DMS114 treated with DMSO at 0.1 percent for 48 hours (cell line): ENCODE results near the gene NACA2.
"Not testable (repeated sequence)": the region's sequence is repeated elsewhere in the genome, so short reads cannot be mapped to it uniquely, and the experiment has no call there.

Experiments used
- DNase-seq: peaks from one replicate; lab custom pipeline; 2025; ENCODE audit not compliant: unreplicated experiment; lab: John Stamatoyannopoulos, UW

NACA2 gene

GRCh38 chr17:61591018-61591417 is at the start of gene NACA2:
NACA2 (minus strand) TSS chr17:61591219; CDS start chr17:61591180, 39 bp downstream.
- DNase-seq, result no peak

DNA sequence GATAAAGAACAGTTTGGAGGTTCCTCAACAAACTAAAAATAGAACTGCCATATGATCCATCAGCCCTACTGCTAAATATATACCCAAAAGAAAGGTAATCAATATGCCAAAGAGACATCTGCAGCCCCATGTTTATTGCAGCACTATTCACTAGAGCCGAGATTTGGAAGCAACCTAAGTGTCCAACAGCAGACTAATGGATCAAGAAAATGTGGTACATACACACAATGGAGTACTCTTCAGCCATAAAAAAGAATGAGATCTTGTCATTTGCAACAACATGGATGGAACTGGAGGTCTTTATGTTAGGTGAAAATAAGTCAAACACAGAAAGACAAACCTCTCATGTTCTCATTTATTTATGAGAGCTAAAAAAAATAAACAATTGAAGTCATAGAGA is 48.8 kb upstream of the NACA2 start:
- no peak for DNase-seq

DNA sequence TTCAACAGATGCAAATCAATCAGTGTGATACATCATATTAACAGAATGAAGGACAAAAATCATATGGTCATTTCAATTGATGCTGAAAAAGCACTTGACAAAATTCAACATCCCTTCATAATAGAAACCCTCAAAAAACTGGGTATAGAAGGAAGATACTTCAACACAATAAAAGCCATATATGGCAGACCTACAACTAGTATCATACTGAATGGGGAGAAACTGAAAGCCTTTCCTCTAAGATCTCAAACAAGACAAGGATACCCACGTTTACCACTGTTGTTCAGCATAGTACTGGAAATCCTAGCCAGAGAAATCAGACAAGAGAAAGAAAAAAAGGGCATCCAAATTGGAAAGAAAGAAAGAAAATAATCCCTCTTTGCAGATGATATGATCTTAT is 47.1 kb upstream of the NACA2 start:
- DNase-seq, result no peak

DNA sequence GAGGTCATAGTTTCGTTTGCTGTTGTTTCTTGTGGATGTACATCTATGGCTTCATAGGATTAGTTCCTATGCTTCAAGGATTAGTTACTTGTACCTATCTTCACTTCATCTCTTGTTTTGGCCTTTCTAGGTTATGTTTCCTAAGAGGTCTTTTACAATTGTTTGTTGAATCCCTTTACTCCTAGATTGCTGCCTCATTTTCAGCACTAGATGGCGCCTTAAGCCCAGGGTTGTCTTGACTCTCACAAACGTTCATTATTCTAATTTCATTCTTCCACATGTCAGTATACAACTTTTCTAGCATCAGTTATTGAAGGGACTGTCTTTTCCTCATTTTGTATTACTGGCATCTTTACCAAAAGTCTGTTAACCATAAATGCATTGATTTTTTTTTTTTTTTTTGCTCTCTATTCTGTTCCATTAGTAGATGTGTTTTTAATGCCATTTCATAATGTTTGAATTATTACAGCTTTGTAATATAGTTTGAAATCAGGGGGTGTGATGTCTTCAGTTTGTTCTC is 45.0 kb upstream of the NACA2 start:
- DNase-seq, result peak; percentile 56

DNA sequence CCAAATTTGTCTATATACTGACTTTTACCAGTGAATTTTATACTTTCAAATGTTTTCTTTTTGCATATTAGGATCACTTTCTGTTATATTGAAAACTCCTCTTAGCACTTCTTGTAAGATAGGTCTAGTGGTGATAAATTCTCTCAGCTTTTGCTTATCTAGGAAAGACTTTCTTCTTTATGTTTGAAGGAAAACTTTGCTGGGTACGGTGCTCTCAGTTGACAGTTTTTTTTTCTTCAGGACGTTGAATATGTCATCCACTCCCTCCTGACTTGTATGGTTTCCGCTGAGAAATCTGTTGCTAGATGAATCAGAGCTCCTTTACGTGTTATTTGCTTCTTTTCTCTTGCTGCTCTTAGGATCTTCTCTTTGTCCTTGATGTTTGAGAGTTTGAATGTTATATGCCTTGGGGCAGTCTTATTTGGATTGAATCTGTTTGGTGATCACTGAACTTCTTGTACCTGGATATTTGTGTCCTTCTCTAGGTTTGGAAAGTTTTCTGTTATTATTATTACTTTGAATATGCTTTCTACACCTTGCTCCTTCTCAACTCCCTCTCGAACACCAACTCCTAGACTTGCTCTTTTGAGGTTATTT is 44.0 kb upstream of the NACA2 start:
- no peak for DNase-seq

- no peak for DNase-seq
These were observed 43.1 kb upstream of the NACA2 start for GRCh38 chr17:61634011-61634539.

GRCh38 chr17:61632826-61633225 is 41.8 kb upstream of the NACA2 start:
- DNase-seq, result no peak

- no peak for DNase-seq
These were observed 40.8 kb upstream of the NACA2 start for GRCh38 chr17:61631800-61632199.

- DNase-seq, result not testable (repeated sequence)
These were observed 37.1 kb upstream of the NACA2 start for GRCh38 chr17:61628158-61628557.

- no peak for DNase-seq
These were observed 36.6 kb upstream of the NACA2 start for GRCh38 chr17:61627658-61628057.

DNA sequence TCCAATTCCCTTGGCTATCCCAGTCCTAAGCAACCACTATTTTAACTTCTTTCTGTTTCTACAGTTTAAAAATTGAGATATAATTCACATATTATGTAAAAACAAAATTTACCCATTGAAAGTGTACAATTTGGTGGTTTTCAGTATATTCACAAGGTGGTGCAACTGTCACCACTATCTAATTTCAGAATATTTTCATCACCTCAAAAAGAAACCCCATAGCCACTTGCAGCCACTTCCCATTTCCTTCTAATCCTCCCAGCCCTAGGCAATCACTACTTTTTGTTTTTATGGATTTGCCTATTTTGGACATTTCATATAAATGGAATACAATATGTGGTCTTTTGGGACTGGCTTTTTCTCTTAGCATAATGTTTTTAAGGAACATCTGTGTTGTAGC is 36.1 kb upstream of the NACA2 start:
- no peak for DNase-seq

DNA sequence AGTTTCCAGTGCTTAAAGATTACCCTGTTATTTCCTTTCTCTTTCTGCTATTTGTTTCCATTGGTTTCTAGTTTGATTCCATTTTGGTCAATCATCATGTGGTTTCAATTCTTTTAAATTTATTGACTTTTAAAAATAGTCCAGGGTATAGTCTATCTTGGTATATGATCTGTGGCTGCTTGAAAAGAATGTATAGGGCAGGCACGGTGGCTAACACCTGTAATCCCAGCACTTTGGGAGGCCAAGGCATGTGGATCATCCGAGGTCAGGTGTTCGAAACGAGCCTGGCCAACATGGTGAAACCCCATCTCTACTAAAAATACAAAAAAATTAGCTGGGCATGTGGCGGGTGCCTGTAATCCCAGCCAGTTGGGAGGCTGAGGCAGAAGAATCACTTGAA is 34.5 kb upstream of the NACA2 start:
- DNase-seq, result no peak

GRCh38 chr17:61624951-61625350 is 33.9 kb upstream of the NACA2 start:
- DNase-seq, result no peak

DNA sequence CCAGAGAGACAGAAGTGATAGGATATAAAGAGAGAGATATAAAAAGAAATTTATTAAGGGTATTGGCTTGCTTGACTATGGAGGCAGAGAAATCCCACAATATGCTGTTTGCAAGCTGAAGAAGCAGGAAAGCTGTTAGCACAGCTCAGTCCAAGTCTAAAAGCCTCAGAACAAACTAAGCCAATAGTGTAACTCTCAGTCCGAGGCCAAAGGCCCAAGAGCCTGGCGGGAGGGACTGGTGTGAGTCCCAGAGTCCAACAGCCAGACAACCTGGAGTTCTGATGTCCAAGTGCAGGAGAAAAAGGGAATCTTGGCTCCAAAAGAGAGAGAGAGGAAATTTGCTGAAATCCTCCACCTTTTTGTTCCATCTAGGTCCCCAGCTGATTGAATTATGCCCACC is 30.3 kb upstream of the NACA2 start:
- no peak for DNase-seq

DNA sequence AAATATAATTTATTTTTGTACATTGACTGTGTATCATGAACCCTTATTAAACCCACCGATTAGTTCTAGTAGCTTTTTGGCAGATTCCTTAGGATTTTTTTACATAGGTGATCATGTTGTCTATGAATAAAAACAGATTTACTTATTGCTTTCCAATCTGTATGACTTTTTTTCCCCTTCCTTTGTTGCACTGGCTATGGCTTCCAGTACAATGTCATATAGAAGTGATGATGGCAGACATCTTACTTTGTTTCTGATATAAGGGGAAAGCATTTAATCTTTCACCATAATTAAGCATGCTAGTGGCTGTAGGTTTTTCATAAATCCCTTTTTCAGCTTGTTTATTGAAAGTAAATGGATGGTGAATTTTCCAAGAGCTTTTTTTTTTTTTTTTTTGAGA is 28.9 kb upstream of the NACA2 start:
- no peak for DNase-seq

DNA sequence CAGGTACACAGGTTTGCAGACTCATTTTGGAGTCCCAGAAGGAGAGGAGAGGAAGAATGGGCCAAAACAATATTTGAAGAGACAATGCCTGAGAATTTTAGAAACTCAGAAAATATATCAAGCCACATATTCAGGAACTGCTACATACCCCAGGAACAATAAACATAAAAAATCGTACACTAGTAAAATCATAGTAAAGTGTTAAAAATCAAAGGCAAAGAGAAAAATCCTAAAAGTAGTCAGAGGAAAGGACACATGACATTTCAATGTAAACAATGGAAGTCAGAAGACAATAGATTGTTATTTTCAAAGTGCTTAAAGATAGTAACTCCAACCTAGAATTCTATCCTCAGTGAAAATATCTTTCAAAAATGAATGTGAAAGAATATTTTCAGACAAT is 28.5 kb upstream of the NACA2 start:
- DNase-seq, result no peak

DNA sequence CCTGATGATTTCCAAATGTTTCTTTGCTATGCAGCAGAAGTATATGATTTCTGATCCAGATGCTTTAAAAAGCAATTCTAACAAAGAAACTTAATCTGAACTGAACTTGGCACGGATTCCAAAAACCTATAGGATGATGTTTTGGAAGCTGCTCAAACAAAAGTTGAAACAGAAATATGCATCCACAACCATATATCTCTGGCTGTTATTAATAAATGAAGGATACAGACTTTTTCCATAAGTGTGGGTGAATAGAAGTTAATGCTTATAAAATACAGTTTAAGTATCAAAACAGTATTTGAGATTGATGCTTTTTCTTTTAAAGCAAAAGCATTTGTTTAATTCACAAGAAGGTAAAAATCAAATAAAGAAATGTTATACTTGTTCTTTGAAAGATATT is 27.9 kb upstream of the NACA2 start:
- DNase-seq, result no peak

GRCh38 chr17:61617330-61617729 is 26.3 kb upstream of the NACA2 start:
- no peak for DNase-seq

GRCh38 chr17:61616783-61617182 is 25.8 kb upstream of the NACA2 start:
- DNase-seq, result no peak

DNA sequence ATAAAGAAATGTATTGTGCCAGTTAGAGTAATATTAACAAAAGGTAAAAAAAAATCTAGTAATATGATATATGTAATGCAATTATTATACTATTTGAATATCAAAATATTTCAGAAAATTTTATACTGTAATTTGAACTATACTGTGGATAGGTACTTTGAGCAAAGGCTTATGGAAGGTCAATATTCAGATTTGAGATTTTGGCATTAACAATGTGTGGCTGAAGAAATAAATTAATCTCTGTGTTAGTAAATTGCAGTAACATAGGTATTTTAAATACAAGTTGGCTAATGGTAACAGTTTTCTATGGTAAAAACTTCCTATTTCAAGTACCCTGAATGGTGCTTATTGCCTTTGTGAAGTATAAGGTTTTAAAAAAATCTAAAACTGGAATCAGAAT is 23.2 kb upstream of the NACA2 start:
- no peak for DNase-seq

- no peak for DNase-seq
These were observed 20.3 kb upstream of the NACA2 start for GRCh38 chr17:61611323-61611722.

DNA sequence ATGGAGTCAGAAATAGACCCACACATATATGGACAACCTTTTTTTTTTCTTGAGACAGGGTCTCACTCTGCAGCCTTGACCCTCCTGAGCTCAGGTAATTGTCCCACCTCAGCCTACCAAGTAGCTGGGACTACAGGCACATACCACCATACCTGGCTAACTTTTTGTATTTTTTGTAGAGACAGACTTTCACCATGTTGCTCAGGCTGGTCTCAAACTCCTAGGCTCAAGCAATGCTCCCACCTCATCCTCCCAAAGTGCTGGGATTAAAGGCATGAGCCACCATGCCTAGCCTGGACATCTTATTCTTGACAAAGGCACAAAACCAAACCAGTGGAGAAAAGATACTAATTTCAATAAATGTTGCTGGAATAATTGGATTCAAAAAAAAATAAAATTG is 14.7 kb upstream of the NACA2 start:
- DNase-seq, result no peak

GRCh38 chr17:61601297-61601696 is 10.3 kb upstream of the NACA2 start:
- no peak for DNase-seq
